Neuronal stem cell (in vitro differentiated cells): ENCODE results near the gene MOAP1.
"Not testable (repeated sequence)": the region's sequence is repeated elsewhere in the genome, so short reads cannot be mapped to it uniquely, and the experiment has no call there.

Source experiments
- DNase-seq: peaks from one replicate; pipeline ENCODE4 v3.0.0-alpha.2; 2013; ENCODE audit warnings: low spot score
- H2AFZ ChIP-seq: one replicate; pipeline ENCODE4 v1.6.1; 2013; ENCODE audit warnings: mild to moderate bottlenecking, low read length, inconsistent platforms
- H2AK5ac ChIP-seq: 2 replicates; pipeline ENCODE4 v1.6.1; 2013; ENCODE audit warnings: low read depth, mild to moderate bottlenecking, inconsistent platforms, low read length, moderate library complexity, mixed read lengths
- H2BK120ac ChIP-seq: 2 replicates; pipeline ENCODE4 v1.6.1; 2013; ENCODE audit warnings: low read depth, mild to moderate bottlenecking, inconsistent platforms, low read length, moderate library complexity, mixed read lengths
- H2BK12ac ChIP-seq: one replicate; pipeline ENCODE4 v1.6.1; 2013; ENCODE audit warnings: low read length, inconsistent platforms
- H2BK15ac ChIP-seq: 2 replicates; pipeline ENCODE4 v1.6.1; 2013; ENCODE audit warnings: mild to moderate bottlenecking, low read length, inconsistent platforms, mixed read lengths
- H2BK5ac ChIP-seq: one replicate; pipeline ENCODE4 v1.6.1; 2013; ENCODE audit warnings: inconsistent platforms, mild to moderate bottlenecking, low read length, moderate library complexity
- H3K14ac ChIP-seq: one replicate; pipeline ENCODE4 v1.6.1; 2013; ENCODE audit warnings: low read length, inconsistent platforms
- H3K18ac ChIP-seq: 2 replicates; pipeline ENCODE4 v1.6.1; 2013; ENCODE audit warnings: low read length, inconsistent platforms
- H3K23ac ChIP-seq: 2 replicates; pipeline ENCODE4 v1.6.1; 2013; ENCODE audit warnings: low read depth, mild to moderate bottlenecking, mixed read lengths, low read length, inconsistent platforms; ENCODE audit not compliant: poor library complexity
- H3K27ac ChIP-seq: replicated peaks from 3 replicates; pipeline ENCODE4 v1.5.1; 2013; ENCODE audit warnings: low read length, inconsistent platforms
- H3K27me3 ChIP-seq, 3 experiments: 2 replicates each; pipeline ENCODE4 v1.6.1; 2013; ENCODE audit warnings: low read length in 3 of 3, mild to moderate bottlenecking in 2 of 3, inconsistent platforms in 1 of 3, low read depth in 1 of 3, mixed read lengths in 1 of 3, moderate library complexity in 1 of 3; ENCODE audit not compliant: control insufficient read depth in 3 of 3, insufficient read depth in 3 of 3
- H3K36me3 ChIP-seq, 2 donors: replicated peaks in 1 of 2; 2 replicates each; pipeline ENCODE4 v1.6.1; 2013; ENCODE audit warnings: low read length in 2 of 2; ENCODE audit not compliant: control insufficient read depth in 2 of 2, insufficient read depth in 2 of 2
- H3K4ac ChIP-seq: 2 replicates; pipeline ENCODE4 v1.6.1; 2013; ENCODE audit warnings: inconsistent platforms, mild to moderate bottlenecking, low read length, moderate library complexity
- H3K4me1 ChIP-seq, 2 donors: 1 replicate in 1 of 2; 2 replicates in 1 of 2; pipeline ENCODE4 v1.6.1; 2013; ENCODE audit warnings: low read length in 2 of 2, low read depth in 1 of 2; ENCODE audit not compliant: control insufficient read depth in 2 of 2, insufficient read depth in 1 of 2
- H3K4me2 ChIP-seq: one replicate; pipeline ENCODE4 v1.6.1; 2013; ENCODE audit warnings: mild to moderate bottlenecking, low read length, inconsistent platforms; ENCODE audit not compliant: insufficient read depth, poor library complexity, severe bottlenecking
- H3K4me3 ChIP-seq, 2 donors: 2 replicates each; pipeline ENCODE4 v1.5.1; 2013; ENCODE audit warnings: low read length in 2 of 2, mild to moderate bottlenecking in 2 of 2, inconsistent platforms in 1 of 2, moderate library complexity in 1 of 2
- H3K79me1 ChIP-seq: one replicate; pipeline ENCODE4 v1.6.1; 2013; ENCODE audit warnings: low read depth, mild to moderate bottlenecking, inconsistent platforms, low read length, moderate library complexity
- H3K9ac ChIP-seq: one replicate; pipeline ENCODE4 v1.6.1; 2013; ENCODE audit warnings: mild to moderate bottlenecking, low read depth, low read length, inconsistent platforms; ENCODE audit not compliant: poor library complexity
- H3K9me3 ChIP-seq, 2 donors: replicated peaks in 1 of 2; 2 replicates each; pipeline versions ENCODE3 to v1.6.1; 2013; ENCODE audit warnings: low read length in 2 of 2, mild to moderate bottlenecking in 2 of 2, inconsistent platforms in 1 of 2, low read depth in 1 of 2, mixed read lengths in 1 of 2, moderate library complexity in 1 of 2; ENCODE audit not compliant: control insufficient read depth in 2 of 2, insufficient read depth in 1 of 2
- H4K8ac ChIP-seq: one replicate; pipeline ENCODE4 v1.6.1; 2013; ENCODE audit warnings: low read depth, mild to moderate bottlenecking, inconsistent platforms, low read length, moderate library complexity
- H4K91ac ChIP-seq: one replicate; pipeline ENCODE4 v1.6.1; 2013; ENCODE audit warnings: low read length, low read depth, mild to moderate bottlenecking, inconsistent platforms; ENCODE audit not compliant: poor library complexity
- WGBS, 2 donors: extraction: QIAGEN DNeasy Blood & Tissue Kit; methylation state at CpG; one replicate each; pipeline ENCODE4 v1.1.7; 2013; ENCODE audit warnings: missing lambda C conversion rate in 2 of 2, mixed read lengths in 1 of 2; ENCODE audit not compliant: insufficient read length in 2 of 2, insufficient replicate concordance in 1 of 2; ENCODE audit errors: extremely low coverage in 2 of 2; 5-methylcytosine and 5-hydroxymethylcytosine counted together

MOAP1 gene

GRCh38 chr14:93160353-93160801 is 24.3 kb downstream of the MOAP1 start:
- no peaks in the 10 kb centered on the region for H3K27me3 ChIP-seq
- no peak overlapping the region for H4K8ac ChIP-seq
- no peak overlapping the region for H2BK5ac ChIP-seq
- no CpG with 5 or more reads among the region's 4 CpGs for WGBS, 2 donors
- no peak overlapping the region for H3K23ac ChIP-seq
- H2AFZ ChIP-seq, result no peak overlapping the region
- H3K14ac ChIP-seq, result no peak overlapping the region
- DNase-seq, result no peak
- no peak overlapping the region for H2BK15ac ChIP-seq
- no peaks in the 10 kb centered on the region for H3K79me1 ChIP-seq
- H3K4me1 ChIP-seq, result no peaks in the 10 kb centered on the region
- no peaks in the 10 kb centered on the region for H3K9me3 ChIP-seq
- H3K18ac ChIP-seq, result no peak overlapping the region
- H3K9ac ChIP-seq, result no peak overlapping the region
- no peak overlapping the region for H3K4ac ChIP-seq
- H3K36me3 ChIP-seq, result no peaks in the 10 kb centered on the region
- no peak overlapping the region for H2BK12ac ChIP-seq
- no peak overlapping the region for H3K4me3 ChIP-seq
- H4K91ac ChIP-seq, result no peak overlapping the region
- H3K27ac ChIP-seq, result no peak overlapping the region
- no peak overlapping the region for H2BK120ac ChIP-seq
- no peak overlapping the region for H3K4me2 ChIP-seq
- H2AK5ac ChIP-seq, result no peak overlapping the region

GRCh38 chr14:93159625-93160352 is 24.9 kb downstream of the MOAP1 start:
- not testable (repeated sequence) for H2AK5ac ChIP-seq, H3K27me3 ChIP-seq, H4K91ac ChIP-seq, H2BK15ac ChIP-seq, H3K79me1 ChIP-seq, H3K27ac ChIP-seq, H3K23ac ChIP-seq, H3K4ac ChIP-seq, H3K14ac ChIP-seq, H2BK5ac ChIP-seq, H2AFZ ChIP-seq, H3K4me3 ChIP-seq, H3K4me2 ChIP-seq, H3K36me3 ChIP-seq, H2BK120ac ChIP-seq, H3K4me1 ChIP-seq, H3K9me3 ChIP-seq, H2BK12ac ChIP-seq, DNase-seq, H3K18ac ChIP-seq, H3K9ac ChIP-seq, H4K8ac ChIP-seq
- WGBS, 2 donors, result no CpG with 5 or more reads among the region's 5 CpGs

DNA sequence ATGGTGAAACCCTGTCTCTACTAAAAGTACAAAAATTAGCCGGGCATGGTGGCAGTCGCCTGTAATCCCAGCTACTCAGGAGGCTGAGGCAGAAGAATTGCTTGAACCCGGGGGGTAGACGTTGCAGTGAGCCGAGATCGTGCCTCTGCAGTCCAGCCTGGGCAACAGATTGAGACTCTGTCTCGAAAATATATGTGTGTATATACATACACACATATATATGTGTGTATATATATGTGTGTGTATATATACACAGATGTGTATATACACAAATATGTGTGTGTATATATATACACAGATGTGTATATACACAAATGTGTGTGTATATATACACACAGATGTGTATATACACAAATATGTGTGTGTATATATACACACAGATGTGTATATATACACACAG is 26.3 kb downstream of the MOAP1 start:
- DNase-seq, H3K9me3 ChIP-seq, H3K4ac ChIP-seq: not testable (repeated sequence)

DNA sequence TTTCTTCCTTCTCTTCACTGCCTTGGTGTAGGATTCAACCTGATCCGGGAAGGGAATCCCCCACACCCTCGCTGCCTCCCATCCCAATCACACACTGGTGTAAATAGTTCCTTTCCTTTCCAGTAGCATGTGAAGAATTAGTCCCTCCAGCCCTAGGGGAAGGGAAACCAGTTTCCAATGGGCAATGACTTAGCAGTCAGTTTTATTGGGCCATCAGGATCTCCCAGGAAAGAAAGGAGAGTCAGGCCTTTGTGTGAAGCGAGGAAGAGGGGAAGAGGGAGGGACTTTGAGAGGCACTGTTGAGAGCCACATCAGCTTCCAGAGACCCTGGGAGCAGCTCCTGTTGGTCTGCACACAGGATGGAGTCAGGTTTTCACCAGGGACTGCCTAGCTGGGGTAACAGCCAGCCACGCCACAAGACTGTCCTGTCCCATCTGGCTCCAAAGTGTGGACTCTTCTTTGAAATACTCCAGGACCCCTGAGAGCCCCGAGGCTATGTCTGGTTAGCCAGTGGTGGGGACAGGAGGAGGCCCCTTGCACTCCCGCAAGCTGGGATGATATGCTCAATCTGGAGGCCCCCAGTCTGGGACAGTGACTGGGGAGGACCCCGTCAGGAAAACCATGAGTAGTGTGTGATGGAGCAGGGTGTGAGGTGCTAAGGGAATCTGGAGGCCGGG is 27.9 kb downstream of the MOAP1 start:
- Histone ChIP-seq H2AFZ (peak overlapping the region; percentile 59), H2BK15ac (no peak overlapping the region), H4K8ac (no peak overlapping the region), H3K18ac (no peak overlapping the region), H3K9ac (peak overlapping the region; percentile 32), H3K36me3 (no peaks in the 10 kb centered on the region), H3K9me3 (no peaks in the 10 kb centered on the region), H3K14ac (no peak overlapping the region), H3K27ac (no peak overlapping the region), H3K4me3 (no peak overlapping the region), H3K4me2 (no peak overlapping the region), H2AK5ac (peak overlapping the region; percentile 63), H2BK120ac (no peak overlapping the region), H2BK12ac (no peak overlapping the region), H3K4ac (no peak overlapping the region), H3K79me1 (no peaks in the 10 kb centered on the region), H2BK5ac (peak overlapping the region; percentile 7), H3K23ac (no peak overlapping the region), H4K91ac (peak overlapping the region; percentile 33), H3K4me1 (no peaks in the 10 kb centered on the region), H3K27me3 (no peaks in the 10 kb centered on the region)
- WGBS, 2 donors, result no CpG with 5 or more reads among the region's 8 CpGs
- DNase-seq, result no peak

More for the DNA sequence above, 26.3 kb downstream of the MOAP1 start:
- not testable (repeated sequence) for H3K4me1 ChIP-seq, H3K36me3 ChIP-seq, H3K18ac ChIP-seq, H3K4me3 ChIP-seq, H4K91ac ChIP-seq, H2AK5ac ChIP-seq, H3K9ac ChIP-seq, H2AFZ ChIP-seq, H3K23ac ChIP-seq, H2BK12ac ChIP-seq, H2BK15ac ChIP-seq, H2BK120ac ChIP-seq, H3K4me2 ChIP-seq, H4K8ac ChIP-seq, H2BK5ac ChIP-seq, H3K27me3 ChIP-seq, H3K79me1 ChIP-seq, H3K27ac ChIP-seq, H3K14ac ChIP-seq
- no CpG with 5 or more reads among the region's 7 CpGs for WGBS, 2 donors
